ENCODE results near the gene PIP4K2C.

PIP4K2C gene

GRCh38 chr12:57625261-57626032 lies 34.5 kb downstream of the PIP4K2C start:
- no peak for TF ChIP-seq CTCF (IDR thresholded peaks at IDR 0.05; ENCODE audit: borderline replicate concordance, insufficient read depth, low read depth, low read length)
- no peak overlapping the region for H3K4me3 ChIP-seq (ENCODE audit: low read depth, low read length)

- TF ChIP-seq CTCF (IDR thresholded peaks at IDR 0.05; ENCODE audit: borderline replicate concordance, insufficient read depth, low read depth, low read length), result no peak
- H3K4me3 ChIP-seq (ENCODE audit: low read depth, low read length), result no peak overlapping the region
Measured at GRCh38 chr12:57626111-57626920, 35.3 kb downstream of the PIP4K2C start.

- no peak overlapping the region for H3K4me3 ChIP-seq (ENCODE audit: low read depth, low read length)
- no peak for TF ChIP-seq CTCF (IDR thresholded peaks at IDR 0.05; ENCODE audit: borderline replicate concordance, insufficient read depth, low read depth, low read length)
Measured at GRCh38 chr12:57626921-57627445, 36.0 kb downstream of the PIP4K2C start.

GRCh38 chr12:57627501-57628279 lies 36.7 kb downstream of the PIP4K2C start:
- no peak overlapping the region for H3K4me3 ChIP-seq (ENCODE audit: low read depth, low read length)
- peak; percentile 43; the same call in 1 of the 2 replicates for TF ChIP-seq CTCF (IDR thresholded peaks at IDR 0.05; ENCODE audit: borderline replicate concordance, insufficient read depth, low read depth, low read length)

GRCh38 chr12:57628280-57629191 lies 37.5 kb downstream of the PIP4K2C start:
- TF ChIP-seq CTCF (IDR thresholded peaks at IDR 0.05; ENCODE audit: borderline replicate concordance, insufficient read depth, low read depth, low read length), result no peak
- no peak overlapping the region for H3K4me3 ChIP-seq (ENCODE audit: low read depth, low read length)

- no peak for TF ChIP-seq CTCF (IDR thresholded peaks at IDR 0.05; ENCODE audit: borderline replicate concordance, insufficient read depth, low read depth, low read length)
Measured at GRCh38 chr12:57629897-57630471, 39.0 kb downstream of the PIP4K2C start.

More at GRCh38 chr12:57629897-57630471, 39.0 kb downstream of the PIP4K2C start:
- no peak overlapping the region for H3K4me3 ChIP-seq (ENCODE audit: low read depth, low read length)

Data from GM12875 (cell line).